Neural cell (in vitro differentiated cells): ENCODE data around the gene CACNB2.

ENCODE experiments used
- CTCF ChIP-seq: fragments of 450-650 bp; IDR thresholded peaks from 2 replicates; pipeline ENCODE4 v1.5.1; 2014; ENCODE audit warnings: antibody characterized with exemption, mild to moderate bottlenecking, moderate library complexity; ENCODE audit not compliant: poor library complexity, severe bottlenecking
- EZH2 ChIP-seq: fragments of 200-600, 300-800 bp; shearing (Covaris generic), sonication (generic); IDR thresholded peaks from 2 replicates; pipeline ENCODE4 v1.6.1; 2014; ENCODE audit warnings: antibody characterized with exemption, low read length, borderline replicate concordance, mild to moderate bottlenecking; ENCODE audit not compliant: insufficient read depth, poor library complexity, severe bottlenecking
- MXI1 ChIP-seq: fragments of 450-650 bp; conservative IDR thresholded peaks from 2 replicates; pipeline ENCODE4 v1.6.1; 2014; ENCODE audit warnings: antibody characterized with exemption, mild to moderate bottlenecking; ENCODE audit not compliant: poor library complexity, severe bottlenecking
- POLR2AphosphoS5 ChIP-seq: IDR thresholded peaks from 2 replicates; pipeline ENCODE4 v1.6.1; 2012
- RAD21 ChIP-seq: fragments of 450-650 bp; conservative IDR thresholded peaks from 2 replicates; pipeline ENCODE4 v1.6.1; 2014; ENCODE audit warnings: antibody characterized with exemption, mild to moderate bottlenecking, moderate library complexity
- SMC3 ChIP-seq: fragments of 450-650 bp; conservative IDR thresholded peaks from 2 replicates; pipeline ENCODE4 v1.6.1; 2014; ENCODE audit warnings: antibody characterized with exemption, mild to moderate bottlenecking, moderate library complexity; ENCODE audit not compliant: poor library complexity

GRCh38 chr10:18549105-18549504 is 408.9 kb downstream of the CACNB2 start:
- TF ChIP-seq EZH2 (no peak), RAD21 (no peak), MXI1 (no peak), CTCF (no peak), POLR2AphosphoS5 (no peak), SMC3 (no peak)
